ENCODE data around the gene C1GALT1C1. TPM values are rescaled to one million over a fixed set of nuclear protein-coding genes. Genes with fewer than 3 reads are reported as not detected.

The C1GALT1C1 gene
- total RNA-seq = 28.2 and 41.1 TPM in 2 replicates

DNA sequence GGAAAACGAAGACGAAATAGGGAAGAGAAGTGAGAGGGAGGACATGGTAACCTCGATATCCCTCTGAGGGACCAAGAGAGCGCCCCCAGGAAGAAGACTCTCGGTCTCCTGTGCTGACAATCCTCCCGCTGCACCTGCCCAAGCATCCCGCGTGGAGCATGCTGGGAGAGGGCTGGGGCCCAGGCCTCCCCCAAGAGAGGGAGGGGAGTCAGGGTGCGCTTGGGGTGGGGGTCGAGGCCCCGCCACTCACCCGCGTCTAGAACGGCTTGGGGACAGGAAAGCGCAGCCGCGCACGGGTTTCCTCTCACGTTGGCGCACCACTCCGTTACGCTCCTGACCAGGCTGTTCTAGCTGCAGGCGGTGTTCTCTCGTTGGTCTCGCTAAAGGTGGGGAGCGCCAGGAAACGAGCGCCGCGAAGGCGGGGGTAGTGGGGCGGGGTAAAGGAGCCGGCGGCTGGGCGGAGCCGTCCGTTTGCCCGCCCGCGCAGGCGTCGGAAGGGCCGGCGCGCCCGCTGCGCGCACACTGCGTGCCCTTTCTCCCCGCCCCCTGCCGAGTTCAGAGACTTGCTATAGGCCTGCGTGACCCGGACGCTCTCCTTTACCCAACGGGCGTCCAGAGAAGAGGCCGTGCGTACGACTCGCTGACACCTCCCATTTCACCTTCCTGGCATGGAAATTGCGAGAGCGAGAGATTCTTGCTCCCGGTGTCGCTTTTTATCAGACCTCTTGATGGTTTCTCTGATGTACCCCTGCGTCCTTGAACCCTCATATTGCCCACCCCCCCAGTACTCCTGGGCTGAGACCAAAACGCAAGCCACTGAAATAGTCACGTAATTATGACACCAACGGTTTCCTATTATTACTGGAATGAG lies at the start of gene C1GALT1C1:
Gene C1GALT1C1 (minus strand): TSS at position 388 of the 871 bp plus-strand sequence. CDS start 2,888 bp downstream, outside the sequence.

DNA sequence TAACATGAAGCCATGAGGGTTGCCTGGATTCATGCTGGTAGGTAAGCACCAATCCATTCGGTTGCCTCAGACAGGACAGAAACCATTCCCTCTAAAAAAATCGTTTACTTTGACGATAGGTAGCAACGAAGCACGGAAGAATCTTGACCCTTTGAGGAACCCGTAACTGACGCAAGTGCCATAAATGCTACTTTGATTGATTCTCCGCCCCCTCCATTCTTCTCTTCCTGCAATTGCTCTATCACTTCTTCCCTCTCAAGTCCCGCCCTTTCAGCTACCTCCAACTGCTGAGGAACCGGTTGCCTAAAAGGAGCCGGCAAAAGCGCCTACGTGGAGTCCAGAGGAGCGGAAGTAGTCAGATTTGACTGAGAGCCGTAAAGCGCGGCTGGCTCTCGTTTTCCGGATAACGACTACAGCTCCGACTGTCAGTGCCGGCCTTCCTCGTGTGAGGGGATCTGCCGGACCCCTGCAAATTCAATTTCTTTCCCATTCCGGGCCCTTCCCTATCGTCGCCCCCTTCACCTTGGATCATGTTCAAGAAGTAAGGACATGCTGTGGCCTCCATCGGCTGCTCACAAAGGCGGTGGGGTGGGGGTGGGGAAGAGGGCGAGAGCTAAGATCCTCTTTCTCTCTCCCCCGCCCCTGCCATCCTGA lies 26.0 kb downstream of the C1GALT1C1 start, which contains the start of gene MCTS1:
Gene MCTS1 (plus strand): TSS at position 395 of the 654 bp plus-strand sequence. CDS start 136 bp downstream, at position 531.

Other genes starting within 250 kb of the C1GALT1C1 start
- 123 and 165 TPM in 2 replicates for gene LAMP2, start 160.8 kb downstream of the C1GALT1C1 start, total RNA-seq
- gene CUL4B, start 69.1 kb downstream of the C1GALT1C1 start, total RNA-seq = 20.5 and 27.3 TPM in 2 replicates
- 25.7 and 35.6 TPM in 2 replicates for gene MCTS1, start 26.0 kb downstream of the C1GALT1C1 start, total RNA-seq
- not detected in 2 replicates for gene CT47B1, start 245.8 kb upstream of the C1GALT1C1 start, total RNA-seq

Measured in smooth muscle cell of bladder (primary cell).